22Rv1 (cell line): ENCODE results near the gene TNFAIP2.
"Not testable (repeated sequence)": the region's sequence is repeated elsewhere in the genome, so short reads cannot be mapped to it uniquely, and the experiment has no call there.

Source experiments
- H3K27ac ChIP-seq: fragments of 450-650 bp; 2 replicates; pipeline ENCODE4 v1.5.1; 2017
- ZFX ChIP-seq: fragments of 450-650 bp; IDR thresholded peaks from 2 replicates; pipeline ENCODE4 v1.6.1; 2017; ENCODE audit warnings: antibody characterized with exemption, borderline replicate concordance
- TF ChIP-seq, protein P1 (sequence below): fragments of 450-650 bp; IDR thresholded peaks from 2 replicates; pipeline ENCODE4 v1.5.1; 2017; ENCODE audit warnings: mild to moderate bottlenecking

TNFAIP2 gene

DNA sequence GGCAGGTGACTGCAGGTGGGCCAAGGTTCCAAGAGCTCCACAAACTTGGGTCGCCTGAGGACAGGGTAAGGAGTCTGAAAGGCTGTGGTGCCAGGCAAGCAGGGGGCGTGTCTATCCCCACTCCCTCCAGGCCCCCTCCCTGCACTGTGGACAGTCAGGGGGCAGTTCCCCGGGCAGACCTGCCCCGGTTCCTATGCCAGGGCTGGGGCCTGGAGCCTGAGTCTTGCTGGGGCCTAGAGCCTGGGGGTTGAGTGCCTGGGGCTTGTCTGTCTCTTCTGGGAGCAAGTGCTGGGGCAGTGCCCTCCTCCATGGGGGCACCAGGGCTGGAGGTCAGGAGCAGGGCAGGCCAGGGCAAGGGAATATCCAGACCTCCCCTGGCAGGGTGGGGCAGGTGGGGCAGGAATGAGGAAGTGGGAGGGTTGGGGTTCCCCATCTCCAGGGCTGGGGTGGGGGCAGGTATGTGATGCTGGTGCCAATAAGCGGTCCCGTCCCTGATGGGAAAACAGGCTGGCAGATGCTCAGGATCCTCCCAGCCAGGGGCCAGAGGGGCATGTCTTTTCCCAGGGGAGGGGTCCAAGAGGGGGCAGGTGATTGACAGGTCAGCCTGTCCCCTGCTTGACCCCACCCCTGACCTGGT, 11.9 kb upstream of the TNFAIP2 start:
- no peak for TF ChIP-seq ZFX
- TF ChIP-seq, protein P1, sequence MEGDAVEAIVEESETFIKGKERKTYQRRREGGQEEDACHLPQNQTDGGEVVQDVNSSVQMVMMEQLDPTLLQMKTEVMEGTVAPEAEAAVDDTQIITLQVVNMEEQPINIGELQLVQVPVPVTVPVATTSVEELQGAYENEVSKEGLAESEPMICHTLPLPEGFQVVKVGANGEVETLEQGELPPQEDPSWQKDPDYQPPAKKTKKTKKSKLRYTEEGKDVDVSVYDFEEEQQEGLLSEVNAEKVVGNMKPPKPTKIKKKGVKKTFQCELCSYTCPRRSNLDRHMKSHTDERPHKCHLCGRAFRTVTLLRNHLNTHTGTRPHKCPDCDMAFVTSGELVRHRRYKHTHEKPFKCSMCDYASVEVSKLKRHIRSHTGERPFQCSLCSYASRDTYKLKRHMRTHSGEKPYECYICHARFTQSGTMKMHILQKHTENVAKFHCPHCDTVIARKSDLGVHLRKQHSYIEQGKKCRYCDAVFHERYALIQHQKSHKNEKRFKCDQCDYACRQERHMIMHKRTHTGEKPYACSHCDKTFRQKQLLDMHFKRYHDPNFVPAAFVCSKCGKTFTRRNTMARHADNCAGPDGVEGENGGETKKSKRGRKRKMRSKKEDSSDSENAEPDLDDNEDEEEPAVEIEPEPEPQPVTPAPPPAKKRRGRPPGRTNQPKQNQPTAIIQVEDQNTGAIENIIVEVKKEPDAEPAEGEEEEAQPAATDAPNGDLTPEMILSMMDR, result no peak
- H3K27ac ChIP-seq, result no peak overlapping the region

GRCh38 chr14:103112400-103113243, 10.6 kb upstream of the TNFAIP2 start:
- H3K27ac ChIP-seq, result no peak overlapping the region
- TF ChIP-seq ZFX, result no peak
- TF ChIP-seq, protein P1, result no peak

DNA sequence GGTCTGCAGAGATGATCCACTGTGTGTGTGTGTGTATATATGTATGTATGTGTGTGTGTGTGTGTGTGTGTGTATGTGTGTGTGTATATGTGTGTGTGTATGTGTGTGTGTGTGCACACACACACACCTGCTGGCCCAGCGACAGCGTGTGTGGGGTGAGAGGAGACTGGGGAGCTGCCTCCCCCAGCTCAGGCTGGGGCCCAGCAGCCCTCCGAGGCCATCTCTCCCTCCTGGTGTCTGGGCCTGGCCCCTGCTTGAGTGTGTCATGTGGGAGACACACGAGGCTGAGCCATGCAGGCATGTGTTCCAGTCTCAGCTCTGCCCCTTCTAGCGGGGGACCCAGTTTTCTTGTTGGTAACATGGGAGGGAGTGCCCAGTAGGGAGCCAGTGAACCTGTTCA, 10.0 kb upstream of the TNFAIP2 start:
- no peak for TF ChIP-seq ZFX
- TF ChIP-seq, protein P1, result no peak
- H3K27ac ChIP-seq, result no peak overlapping the region

GRCh38 chr14:103113774-103114173, 9.5 kb upstream of the TNFAIP2 start:
- TF ChIP-seq, protein P1, result no peak
- no peak for TF ChIP-seq ZFX
- no peak overlapping the region for H3K27ac ChIP-seq

GRCh38 chr14:103115086-103115679, 8.1 kb upstream of the TNFAIP2 start:
- peak overlapping the region; percentile 29; the same call in 1 of the 2 replicates for H3K27ac ChIP-seq

- no peak for TF ChIP-seq ZFX
- TF ChIP-seq, protein P1, result no peak
- H3K27ac ChIP-seq, result no peak overlapping the region
These were observed 7.3 kb upstream of the TNFAIP2 start for GRCh38 chr14:103115845-103116572.

- TF ChIP-seq, protein P1, result no peak
- TF ChIP-seq ZFX, result no peak
- no peak overlapping the region for H3K27ac ChIP-seq
These were observed 6.6 kb upstream of the TNFAIP2 start for GRCh38 chr14:103116636-103117035.

DNA sequence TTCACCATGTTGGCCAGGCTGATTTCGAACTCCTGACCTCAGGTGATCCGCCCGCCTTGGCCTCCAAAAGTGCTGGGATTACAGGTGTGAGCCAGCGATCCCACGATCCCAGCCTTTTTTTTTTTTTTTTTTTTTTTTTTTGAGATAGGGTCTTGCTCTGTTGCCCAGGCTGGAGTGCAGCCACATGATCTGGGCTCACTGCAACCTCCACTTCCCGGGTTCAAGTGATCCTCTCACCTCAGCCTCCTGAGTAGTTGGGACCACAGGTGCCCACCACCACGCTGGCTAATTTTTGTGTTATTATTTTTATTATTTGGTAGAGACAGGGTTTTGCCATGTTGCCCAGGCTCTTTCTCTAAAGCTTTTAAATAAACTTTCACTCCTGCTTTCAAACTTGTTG, 5.8 kb upstream of the TNFAIP2 start:
- H3K27ac ChIP-seq, result not testable (repeated sequence)
